ENCODE data around the gene ZHX3. TPM values are rescaled to one million over a fixed set of nuclear protein-coding genes. Genes with fewer than 3 reads are reported as not detected.

The ZHX3 gene
- total and polyA plus RNA-seq, 10 of the 15 experiments (the other 5 are each of a cell fraction or from before 2014, with no cell fraction given): 1.3 to 14.0 (median 5.0) TPM

DNA sequence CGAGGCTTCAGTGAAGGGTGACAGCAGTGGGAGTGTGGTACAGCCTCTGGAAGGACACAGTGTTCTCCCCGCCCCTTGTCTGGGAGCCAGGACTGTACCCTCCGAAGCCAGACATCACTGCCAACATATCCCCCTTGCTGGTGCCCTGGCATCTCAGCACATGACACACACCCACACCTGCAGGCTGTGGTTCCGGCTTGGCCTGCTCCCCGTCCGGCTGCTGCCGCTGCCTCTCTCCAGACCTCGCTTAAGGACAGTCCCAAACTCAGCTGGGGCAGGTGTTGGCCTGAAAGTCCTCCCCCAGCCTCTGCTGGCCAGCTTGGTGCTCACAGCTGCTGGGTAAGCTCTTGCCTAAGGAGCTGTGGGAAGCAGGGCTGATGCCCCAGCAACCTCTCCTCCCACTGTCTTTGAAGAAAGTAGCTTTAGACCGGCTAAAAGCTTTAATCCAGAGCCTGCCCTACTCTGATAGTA lies 42.0 kb upstream of the ZHX3 start:
- no TSS peak for BruUV-seq (replicated peaks)
- no peak overlapping the region for H2AFZ ChIP-seq (ENCODE audit: control insufficient read depth, low read depth, low read length)
- in situ Hi-C loops (cut with MboI) (no loop called here), intact Hi-C loops (cut with micrococcal nuclease; ENCODE audit: unreplicated experiment) (no loop called here)
- H3K4me1 ChIP-seq (ENCODE audit: control insufficient read depth, insufficient read depth, low read length): no peaks in the 10 kb centered on the region
- FAIRE-seq (no peak), ATAC-seq (no peak), DNase-seq (ENCODE audit: low read depth, low spot score) (no peak)
- H3K4me3 ChIP-seq: no peak overlapping the region
- no peak overlapping the region for H3K27ac ChIP-seq (ENCODE audit: control insufficient read depth, insufficient read depth)
- ChIA-PET POLR2A (no interaction called here), SMC1A (ENCODE audit: uncharacterized antibody, unreplicated experiment) (no interaction called here), CTCF (no interaction called here), RAD21 (ENCODE audit: unreplicated experiment) (no interaction called here)
- no peak overlapping the region for H3K9ac ChIP-seq (ENCODE audit: control insufficient read depth, insufficient read depth, low read length)
- no peaks in the 10 kb centered on the region for H3K36me3 ChIP-seq (ENCODE audit: control insufficient read depth in 2 of 2, insufficient read depth in 2 of 2, low read length in 1 of 2)
- H3K4me2 ChIP-seq (ENCODE audit: control insufficient read depth, insufficient read depth): no peak overlapping the region
- no peaks in the 10 kb centered on the region for H4K20me1 ChIP-seq (ENCODE audit: control insufficient read depth, insufficient read depth)
- 48% methylated on average over 9 of the region's 9 CpGs for whole genome bisulfite sequencing (ENCODE audit: insufficient coverage, insufficient replicate concordance, low lambda C conversion rate, missing lambda C conversion rate)
- no peaks in the 10 kb centered on the region for H3K79me2 ChIP-seq (ENCODE audit: control insufficient read depth, insufficient read depth, low read length)
- no peaks in the 10 kb centered on the region; a peak in 1 of 4 replicates for H3K27me3 ChIP-seq (replicated peaks in 1 of 2; ENCODE audit: control insufficient read depth in 2 of 2, insufficient read depth in 2 of 2, low read length in 1 of 2)
- no peaks in the 10 kb centered on the region for H3K9me3 ChIP-seq (replicated peaks; ENCODE audit: control insufficient read depth, insufficient read depth, low read length)
- TF ChIP-seq STAT1 (conservative IDR thresholded peaks at IDR 0.05) (no peak), YBX1 (IDR thresholded peaks at IDR 0.05) (no peak), JUND (IDR thresholded peaks at IDR 0.05; ENCODE audit: low read depth, low read length) (no peak), NR2F1 (conservative IDR thresholded peaks at IDR 0.05) (no peak), KDM1A (IDR thresholded peaks at IDR 0.05; ENCODE audit: borderline replicate concordance) (no peak), STAT3 (IDR thresholded peaks at IDR 0.05; ENCODE audit: low read depth, low read length) (no peak), SUZ12 (IDR thresholded peaks at IDR 0.05; ENCODE audit: unreplicated experiment) (no peak), NFXL1 (IDR thresholded peaks at IDR 0.05; ENCODE audit: borderline replicate concordance) (no peak), SMAD1 (IDR thresholded peaks at IDR 0.05; ENCODE audit: low read depth, partially characterized antibody) (no peak), RB1 (IDR thresholded peaks at IDR 0.05; ENCODE audit: borderline replicate concordance) (no peak), RELA (IDR thresholded peaks at IDR 0.05; ENCODE audit: borderline replicate concordance, partially characterized antibody) (no peak)
- TF ChIP-seq, protein P1, sequence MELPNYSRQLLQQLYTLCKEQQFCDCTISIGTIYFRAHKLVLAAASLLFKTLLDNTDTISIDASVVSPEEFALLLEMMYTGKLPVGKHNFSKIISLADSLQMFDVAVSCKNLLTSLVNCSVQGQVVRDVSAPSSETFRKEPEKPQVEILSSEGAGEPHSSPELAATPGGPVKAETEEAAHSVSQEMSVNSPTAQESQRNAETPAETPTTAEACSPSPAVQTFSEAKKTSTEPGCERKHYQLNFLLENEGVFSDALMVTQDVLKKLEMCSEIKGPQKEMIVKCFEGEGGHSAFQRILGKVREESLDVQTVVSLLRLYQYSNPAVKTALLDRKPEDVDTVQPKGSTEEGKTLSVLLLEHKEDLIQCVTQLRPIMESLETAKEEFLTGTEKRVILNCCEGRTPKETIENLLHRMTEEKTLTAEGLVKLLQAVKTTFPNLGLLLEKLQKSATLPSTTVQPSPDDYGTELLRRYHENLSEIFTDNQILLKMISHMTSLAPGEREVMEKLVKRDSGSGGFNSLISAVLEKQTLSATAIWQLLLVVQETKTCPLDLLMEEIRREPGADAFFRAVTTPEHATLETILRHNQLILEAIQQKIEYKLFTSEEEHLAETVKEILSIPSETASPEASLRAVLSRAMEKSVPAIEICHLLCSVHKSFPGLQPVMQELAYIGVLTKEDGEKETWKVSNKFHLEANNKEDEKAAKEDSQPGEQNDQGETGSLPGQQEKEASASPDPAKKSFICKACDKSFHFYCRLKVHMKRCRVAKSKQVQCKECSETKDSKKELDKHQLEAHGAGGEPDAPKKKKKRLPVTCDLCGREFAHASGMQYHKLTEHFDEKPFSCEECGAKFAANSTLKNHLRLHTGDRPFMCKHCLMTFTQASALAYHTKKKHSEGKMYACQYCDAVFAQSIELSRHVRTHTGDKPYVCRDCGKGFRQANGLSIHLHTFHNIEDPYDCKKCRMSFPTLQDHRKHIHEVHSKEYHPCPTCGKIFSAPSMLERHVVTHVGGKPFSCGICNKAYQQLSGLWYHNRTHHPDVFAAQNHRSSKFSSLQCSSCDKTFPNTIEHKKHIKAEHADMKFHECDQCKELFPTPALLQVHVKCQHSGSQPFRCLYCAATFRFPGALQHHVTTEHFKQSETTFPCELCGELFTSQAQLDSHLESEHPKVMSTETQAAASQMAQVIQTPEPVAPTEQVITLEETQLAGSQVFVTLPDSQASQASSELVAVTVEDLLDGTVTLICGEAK (IDR thresholded peaks at IDR 0.05; ENCODE audit: borderline replicate concordance): no peak
- TF ChIP-seq, protein P2, sequence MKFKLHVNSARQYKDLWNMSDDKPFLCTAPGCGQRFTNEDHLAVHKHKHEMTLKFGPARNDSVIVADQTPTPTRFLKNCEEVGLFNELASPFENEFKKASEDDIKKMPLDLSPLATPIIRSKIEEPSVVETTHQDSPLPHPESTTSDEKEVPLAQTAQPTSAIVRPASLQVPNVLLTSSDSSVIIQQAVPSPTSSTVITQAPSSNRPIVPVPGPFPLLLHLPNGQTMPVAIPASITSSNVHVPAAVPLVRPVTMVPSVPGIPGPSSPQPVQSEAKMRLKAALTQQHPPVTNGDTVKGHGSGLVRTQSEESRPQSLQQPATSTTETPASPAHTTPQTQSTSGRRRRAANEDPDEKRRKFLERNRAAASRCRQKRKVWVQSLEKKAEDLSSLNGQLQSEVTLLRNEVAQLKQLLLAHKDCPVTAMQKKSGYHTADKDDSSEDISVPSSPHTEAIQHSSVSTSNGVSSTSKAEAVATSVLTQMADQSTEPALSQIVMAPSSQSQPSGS (IDR thresholded peaks at IDR 0.05; ENCODE audit: low read length): no peak
- TF ChIP-seq, protein P3, sequence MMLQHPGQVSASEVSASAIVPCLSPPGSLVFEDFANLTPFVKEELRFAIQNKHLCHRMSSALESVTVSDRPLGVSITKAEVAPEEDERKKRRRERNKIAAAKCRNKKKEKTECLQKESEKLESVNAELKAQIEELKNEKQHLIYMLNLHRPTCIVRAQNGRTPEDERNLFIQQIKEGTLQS (IDR thresholded peaks at IDR 0.05; ENCODE audit: borderline replicate concordance, extremely low read depth, low read depth, low read length): no peak
- TF ChIP-seq, protein P4, sequence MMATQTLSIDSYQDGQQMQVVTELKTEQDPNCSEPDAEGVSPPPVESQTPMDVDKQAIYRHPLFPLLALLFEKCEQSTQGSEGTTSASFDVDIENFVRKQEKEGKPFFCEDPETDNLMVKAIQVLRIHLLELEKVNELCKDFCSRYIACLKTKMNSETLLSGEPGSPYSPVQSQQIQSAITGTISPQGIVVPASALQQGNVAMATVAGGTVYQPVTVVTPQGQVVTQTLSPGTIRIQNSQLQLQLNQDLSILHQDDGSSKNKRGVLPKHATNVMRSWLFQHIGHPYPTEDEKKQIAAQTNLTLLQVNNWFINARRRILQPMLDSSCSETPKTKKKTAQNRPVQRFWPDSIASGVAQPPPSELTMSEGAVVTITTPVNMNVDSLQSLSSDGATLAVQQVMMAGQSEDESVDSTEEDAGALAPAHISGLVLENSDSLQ (IDR thresholded peaks at IDR 0.05): no peak
- TF ChIP-seq, protein P5, sequence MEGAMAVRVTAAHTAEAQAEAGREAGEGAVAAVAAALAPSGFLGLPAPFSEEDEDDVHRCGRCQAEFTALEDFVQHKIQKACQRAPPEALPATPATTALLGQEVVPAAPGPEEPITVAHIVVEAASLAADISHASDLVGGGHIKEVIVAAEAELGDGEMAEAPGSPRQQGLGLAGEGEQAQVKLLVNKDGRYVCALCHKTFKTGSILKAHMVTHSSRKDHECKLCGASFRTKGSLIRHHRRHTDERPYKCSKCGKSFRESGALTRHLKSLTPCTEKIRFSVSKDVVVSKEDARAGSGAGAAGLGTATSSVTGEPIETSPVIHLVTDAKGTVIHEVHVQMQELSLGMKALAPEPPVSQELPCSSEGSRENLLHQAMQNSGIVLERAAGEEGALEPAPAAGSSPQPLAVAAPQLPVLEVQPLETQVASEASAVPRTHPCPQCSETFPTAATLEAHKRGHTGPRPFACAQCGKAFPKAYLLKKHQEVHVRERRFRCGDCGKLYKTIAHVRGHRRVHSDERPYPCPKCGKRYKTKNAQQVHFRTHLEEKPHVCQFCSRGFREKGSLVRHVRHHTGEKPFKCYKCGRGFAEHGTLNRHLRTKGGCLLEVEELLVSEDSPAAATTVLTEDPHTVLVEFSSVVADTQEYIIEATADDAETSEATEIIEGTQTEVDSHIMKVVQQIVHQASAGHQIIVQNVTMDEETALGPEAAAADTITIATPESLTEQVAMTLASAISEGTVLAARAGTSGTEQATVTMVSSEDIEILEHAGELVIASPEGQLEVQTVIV (IDR thresholded peaks at IDR 0.05; ENCODE audit: borderline replicate concordance, partially characterized antibody): no peak
